ENCODE data around the gene ZNF580.

ZNF580 gene

DNA sequence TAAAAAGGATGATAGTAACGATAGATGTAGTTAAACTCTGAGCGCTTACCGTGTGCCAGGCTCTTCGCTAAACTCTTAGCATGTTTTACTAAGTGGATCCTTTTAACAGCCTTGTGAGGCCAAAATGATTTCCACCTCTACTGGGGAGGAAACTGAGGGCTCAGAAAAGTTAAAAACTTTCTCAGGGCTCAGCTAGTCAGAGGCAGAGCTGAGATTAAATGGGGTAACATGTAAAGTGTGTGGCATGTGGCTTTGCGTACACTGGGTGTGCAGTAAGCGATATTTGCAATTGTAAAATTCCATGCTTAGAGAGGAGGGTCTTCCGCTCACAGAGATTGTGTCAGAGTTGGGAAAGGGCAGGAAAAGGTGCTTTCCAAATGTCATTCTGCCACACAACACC is 15.8 kb downstream of the ZNF580 start:
- peak overlapping the region; percentile 95 for H3K4me3 ChIP-seq (ENCODE audit: low read depth, low read length)
- TF ChIP-seq, protein P1, sequence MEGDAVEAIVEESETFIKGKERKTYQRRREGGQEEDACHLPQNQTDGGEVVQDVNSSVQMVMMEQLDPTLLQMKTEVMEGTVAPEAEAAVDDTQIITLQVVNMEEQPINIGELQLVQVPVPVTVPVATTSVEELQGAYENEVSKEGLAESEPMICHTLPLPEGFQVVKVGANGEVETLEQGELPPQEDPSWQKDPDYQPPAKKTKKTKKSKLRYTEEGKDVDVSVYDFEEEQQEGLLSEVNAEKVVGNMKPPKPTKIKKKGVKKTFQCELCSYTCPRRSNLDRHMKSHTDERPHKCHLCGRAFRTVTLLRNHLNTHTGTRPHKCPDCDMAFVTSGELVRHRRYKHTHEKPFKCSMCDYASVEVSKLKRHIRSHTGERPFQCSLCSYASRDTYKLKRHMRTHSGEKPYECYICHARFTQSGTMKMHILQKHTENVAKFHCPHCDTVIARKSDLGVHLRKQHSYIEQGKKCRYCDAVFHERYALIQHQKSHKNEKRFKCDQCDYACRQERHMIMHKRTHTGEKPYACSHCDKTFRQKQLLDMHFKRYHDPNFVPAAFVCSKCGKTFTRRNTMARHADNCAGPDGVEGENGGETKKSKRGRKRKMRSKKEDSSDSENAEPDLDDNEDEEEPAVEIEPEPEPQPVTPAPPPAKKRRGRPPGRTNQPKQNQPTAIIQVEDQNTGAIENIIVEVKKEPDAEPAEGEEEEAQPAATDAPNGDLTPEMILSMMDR (IDR thresholded peaks at IDR 0.05; ENCODE audit: borderline replicate concordance, insufficient read depth, low read depth, low read length), result no peak

DNA sequence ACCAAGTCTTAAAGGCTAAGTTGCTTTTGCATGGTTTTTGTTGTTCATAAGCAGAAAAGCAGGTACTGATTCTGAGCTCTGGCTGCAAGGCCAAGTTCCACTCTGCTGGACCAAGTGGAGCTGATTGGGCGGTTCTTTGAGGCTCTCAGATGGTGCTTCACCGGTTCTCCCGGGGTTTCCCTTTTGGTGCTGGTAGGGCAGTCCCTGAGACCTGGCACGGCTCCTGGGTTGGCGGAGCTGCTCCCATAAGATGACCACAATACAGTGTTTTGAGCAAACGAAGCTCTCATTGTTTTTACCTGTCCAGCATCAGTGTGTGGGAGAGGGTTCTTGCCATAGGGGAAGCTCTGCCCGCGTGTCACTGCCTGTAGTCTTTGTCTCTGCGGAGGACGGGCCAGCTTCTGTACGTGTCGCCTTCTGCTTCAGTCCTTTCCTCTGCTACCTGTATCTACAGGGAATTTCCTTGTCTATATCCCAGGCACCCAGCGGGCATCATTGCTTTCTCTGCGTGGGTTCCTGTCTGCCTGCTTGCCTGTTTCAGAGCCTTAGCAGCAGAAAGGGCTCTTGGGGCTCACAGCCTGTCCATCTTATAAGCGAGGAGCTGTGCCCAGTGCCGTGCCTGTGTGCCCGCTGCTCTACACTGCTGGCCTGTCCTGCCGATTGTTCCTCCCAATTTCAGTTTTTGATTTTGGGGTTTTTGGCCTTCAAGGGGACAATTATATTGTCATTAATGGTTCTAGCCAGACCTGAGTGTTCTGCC is 16.4 kb downstream of the ZNF580 start:
- TF ChIP-seq, protein P1 (IDR thresholded peaks at IDR 0.05; ENCODE audit: borderline replicate concordance, insufficient read depth, low read depth, low read length), result no peak
- peak overlapping the region; percentile 95 for H3K4me3 ChIP-seq (ENCODE audit: low read depth, low read length)

DNA sequence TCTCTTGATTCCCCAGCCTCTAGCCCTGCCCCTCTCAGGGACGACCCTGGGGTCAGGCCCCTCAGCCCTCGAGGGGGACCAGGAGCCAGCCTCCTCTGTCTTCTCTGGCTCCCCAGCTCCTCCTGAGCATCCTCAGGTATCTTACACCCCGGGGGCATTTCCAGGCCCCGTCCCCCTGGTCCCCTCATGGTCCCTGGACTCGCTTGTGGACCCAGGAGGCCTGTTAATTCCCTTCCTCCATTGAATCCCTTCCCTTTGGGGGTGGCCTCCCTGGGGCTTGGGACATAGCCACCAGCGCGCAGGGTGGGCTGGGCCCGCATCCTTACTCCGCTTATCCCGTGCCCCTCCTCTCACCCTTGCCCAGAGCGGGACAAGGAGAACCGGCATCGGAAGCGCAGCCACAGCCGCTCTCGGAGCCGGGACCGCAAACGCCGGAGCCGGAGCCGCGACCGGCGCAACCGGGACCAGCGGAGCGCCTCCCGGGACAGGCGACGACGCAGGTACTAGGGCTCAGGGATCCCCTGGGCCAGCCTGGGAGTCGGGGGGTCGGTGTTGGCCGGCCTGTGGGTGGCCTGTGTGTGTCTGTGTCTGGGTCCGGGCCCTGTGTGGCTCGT is 18.2 kb downstream of the ZNF580 start:
- TF ChIP-seq, protein P1 (IDR thresholded peaks at IDR 0.05; ENCODE audit: borderline replicate concordance, insufficient read depth, low read depth, low read length), result no peak
- no peak overlapping the region for H3K4me3 ChIP-seq (ENCODE audit: low read depth, low read length)

DNA sequence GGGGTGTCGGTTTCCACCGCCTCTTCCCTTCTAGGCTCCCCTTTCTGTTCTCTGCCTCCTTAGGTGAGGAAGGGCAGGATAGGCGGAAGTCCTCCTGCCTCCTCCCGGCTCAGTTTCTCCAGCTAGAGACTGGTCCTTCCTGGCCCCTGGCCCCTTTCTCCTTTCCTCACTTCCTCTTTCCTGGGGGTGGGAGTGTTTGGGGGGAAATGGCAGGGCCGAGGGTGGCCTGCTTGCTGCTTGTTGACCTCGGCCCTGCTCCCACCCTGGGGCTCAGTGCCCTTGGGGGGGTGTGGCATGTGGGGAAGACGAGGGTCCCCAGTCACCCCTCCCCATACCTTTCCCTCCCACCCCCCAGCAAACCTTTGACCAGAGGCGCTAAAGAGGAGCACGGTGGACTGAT is 19.0 kb downstream of the ZNF580 start:
- no peak overlapping the region for H3K4me3 ChIP-seq (ENCODE audit: low read depth, low read length)
- TF ChIP-seq, protein P1 (IDR thresholded peaks at IDR 0.05; ENCODE audit: borderline replicate concordance, insufficient read depth, low read depth, low read length), result no peak

DNA sequence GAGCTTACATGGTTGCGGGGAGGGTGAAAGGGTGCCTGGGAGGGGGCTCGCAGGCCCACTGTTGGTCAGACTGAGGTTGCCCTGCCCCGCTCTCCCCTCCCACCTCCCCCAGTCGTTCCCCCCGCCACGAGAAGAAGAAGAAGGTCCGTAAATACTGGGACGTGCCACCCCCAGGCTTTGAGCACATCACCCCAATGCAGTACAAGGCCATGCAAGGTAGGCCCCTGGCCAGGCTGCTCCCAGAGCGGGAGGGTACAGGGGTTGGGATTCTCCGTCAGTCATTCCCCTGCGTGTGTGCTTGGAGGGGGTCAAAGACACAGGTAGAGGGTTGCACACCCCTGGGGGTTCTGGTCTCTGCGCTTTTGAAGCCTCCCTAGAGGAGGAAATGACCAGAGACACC is 19.6 kb downstream of the ZNF580 start:
- TF ChIP-seq, protein P1 (IDR thresholded peaks at IDR 0.05; ENCODE audit: borderline replicate concordance, insufficient read depth, low read depth, low read length), result no peak
- no peak overlapping the region for H3K4me3 ChIP-seq (ENCODE audit: low read depth, low read length)

DNA sequence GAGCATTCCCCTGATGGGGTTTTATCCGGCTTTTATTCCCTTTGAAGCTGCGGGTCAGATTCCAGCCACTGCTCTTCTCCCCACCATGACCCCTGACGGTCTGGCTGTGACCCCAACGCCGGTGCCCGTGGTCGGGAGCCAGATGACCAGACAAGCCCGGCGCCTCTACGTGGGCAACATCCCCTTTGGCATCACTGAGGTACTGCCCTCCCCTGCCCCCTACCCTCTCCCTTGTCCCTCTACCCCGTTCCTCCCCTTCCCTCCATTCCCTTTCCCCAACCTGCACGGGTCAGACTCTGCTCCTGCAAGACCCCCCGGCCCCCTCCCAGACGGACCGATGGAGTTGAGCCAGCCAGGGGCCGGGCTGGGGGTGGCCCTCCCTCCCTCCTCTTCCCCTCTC is 20.2 kb downstream of the ZNF580 start:
- no peak overlapping the region for H3K4me3 ChIP-seq (ENCODE audit: low read depth, low read length)
- TF ChIP-seq, protein P1 (IDR thresholded peaks at IDR 0.05; ENCODE audit: borderline replicate concordance, insufficient read depth, low read depth, low read length), result no peak

DNA sequence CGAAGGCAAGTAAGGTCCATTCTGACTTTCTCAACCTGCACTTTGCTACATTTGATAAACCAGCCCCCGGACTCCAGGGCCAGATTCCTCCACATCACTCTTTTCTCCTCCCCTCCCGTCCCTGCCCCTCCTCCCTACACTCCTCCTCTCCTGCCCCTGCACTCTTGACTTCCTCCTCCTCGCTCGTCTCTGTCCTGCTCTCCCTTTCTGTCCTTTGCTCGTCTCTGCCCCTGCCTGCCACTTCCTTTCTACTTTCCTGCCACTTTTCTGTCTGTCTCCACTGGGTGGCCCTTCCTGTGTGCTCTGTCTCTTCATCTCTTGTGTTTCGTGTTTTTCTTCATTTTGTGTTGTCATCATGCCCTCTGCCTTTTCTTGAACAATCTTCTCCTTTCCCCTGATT is 21.0 kb downstream of the ZNF580 start:
- no peak overlapping the region for H3K4me3 ChIP-seq (ENCODE audit: low read depth, low read length)
- TF ChIP-seq, protein P1 (IDR thresholded peaks at IDR 0.05; ENCODE audit: borderline replicate concordance, insufficient read depth, low read depth, low read length), result no peak
